PC-9 (cell line): Measurements from ENCODE around the gene SH3PXD2A. TPM values are rescaled to one million over a fixed set of nuclear protein-coding genes. Genes with fewer than 3 reads are reported as not detected.

ENCODE experiments used
- BruUV-seq: library from RNA; stranded (reverse); fragments of 400-500 nt; replicated peaks from 2 replicates; lab custom pipeline; 2021; lab: Mats Ljungman, UMichigan
- CTCF ChIA-PET: fragments of 300-600 bp; sonication (Branson Sonifier 250); formaldehyde crosslinking; loops from one replicate; lab custom pipeline; 2022; ENCODE audit warnings: antibody characterized with exemption; lab: Charles Lee
- POLR2A ChIA-PET: fragments of 300-600 bp; sonication (Branson Sonifier 250); formaldehyde crosslinking; loops from one replicate; lab custom pipeline; 2022; ENCODE audit warnings: antibody characterized with exemption; ENCODE audit not compliant: unreplicated experiment; lab: Charles Lee
- DNase-seq, 2 experiments: peaks; one replicate each; pipeline versions ENCODE4 v3.0.0 to v3.0.0-alpha.2; 2015 to 2022; ENCODE audit warnings: mixed read lengths in 1 of 2
- H2AFZ ChIP-seq: fragments of 200-600 bp; sonication (generic); 2 replicates; pipeline ENCODE4 v1.8.1; 2017; ENCODE audit warnings: antibody characterized with exemption
- H3F3A ChIP-seq: fragments of 200-600 bp; sonication (generic); 2 replicates; pipeline ENCODE4 v1.8.1; 2017; ENCODE audit warnings: antibody characterized with exemption, mild to moderate bottlenecking, low read depth; ENCODE audit not compliant: insufficient read depth
- H3K27ac ChIP-seq: fragments of 200-600 bp; sonication (generic); 2 replicates; pipeline ENCODE4 v1.6.1; 2016; ENCODE audit warnings: mixed run types
- H3K27me3 ChIP-seq: fragments of 200-600 bp; sonication (generic); 2 replicates; pipeline ENCODE4 v1.6.1; 2016; ENCODE audit warnings: low read depth, mixed run types; ENCODE audit not compliant: insufficient read depth
- H3K36me3 ChIP-seq: fragments of 200-600 bp; sonication (generic); 2 replicates; pipeline ENCODE4 v1.6.1; 2016; ENCODE audit warnings: low read depth, mixed run types
- H3K4me1 ChIP-seq: fragments of 200-600 bp; sonication (generic); replicated peaks from 2 replicates; pipeline ENCODE4 v1.6.1; 2016; ENCODE audit warnings: mixed run types; ENCODE audit not compliant: insufficient read depth
- H3K4me2 ChIP-seq: fragments of 200-600 bp; sonication (generic); 2 replicates; pipeline ENCODE4 v1.6.1; 2017; ENCODE audit warnings: mixed run types
- H3K4me3 ChIP-seq: fragments of 200-600 bp; sonication (generic); 2 replicates; pipeline ENCODE4 v1.6.1; 2016; ENCODE audit warnings: mixed run types
- H3K79me2 ChIP-seq: fragments of 200-600 bp; sonication (generic); 2 replicates; pipeline ENCODE4 v1.6.1; 2017; ENCODE audit warnings: low read depth, mixed run types
- H3K9me2 ChIP-seq: fragments of 200-600 bp; sonication (generic); 2 replicates; pipeline ENCODE4 v1.8.1; 2017; ENCODE audit warnings: mild to moderate bottlenecking; ENCODE audit not compliant: insufficient read depth
- H3K9me3 ChIP-seq: fragments of 200-600 bp; sonication (generic); 2 replicates; pipeline ENCODE4 v1.8.1; 2016; ENCODE audit warnings: low read depth; ENCODE audit not compliant: insufficient read depth
- H4K20me1 ChIP-seq: fragments of 200-600 bp; sonication (generic); 2 replicates; pipeline ENCODE4 v1.8.1; 2017; ENCODE audit not compliant: insufficient read depth
- CTCF ChIP-seq: fragments of 200-600 bp; sonication (generic); conservative IDR thresholded peaks from 2 replicates; pipeline ENCODE4 v1.6.1; 2017; ENCODE audit warnings: mixed run types, antibody characterized with exemption, mild to moderate bottlenecking, moderate library complexity
- EZH2 ChIP-seq: fragments of 200-600 bp; sonication (generic); IDR thresholded peaks from 2 replicates; pipeline ENCODE4 v1.8.0; 2017; ENCODE audit warnings: antibody characterized with exemption, low read depth
- intact Hi-C: fragments of 100-400 bp; cut with micrococcal nuclease; formaldehyde crosslinking; loops from one replicate; pipeline ENCODE4 v1.10.0; 2022; ENCODE audit not compliant: unreplicated experiment
- total RNA-seq: library from RNA; stranded (reverse); gene quantifications from 2 replicates; pipeline ENCODE4 v1.2.3, GENCODE V29; 2021

SH3PXD2A gene
- total RNA-seq, 1 experiment from 2014 or later, result 12.5 TPM

DNA sequence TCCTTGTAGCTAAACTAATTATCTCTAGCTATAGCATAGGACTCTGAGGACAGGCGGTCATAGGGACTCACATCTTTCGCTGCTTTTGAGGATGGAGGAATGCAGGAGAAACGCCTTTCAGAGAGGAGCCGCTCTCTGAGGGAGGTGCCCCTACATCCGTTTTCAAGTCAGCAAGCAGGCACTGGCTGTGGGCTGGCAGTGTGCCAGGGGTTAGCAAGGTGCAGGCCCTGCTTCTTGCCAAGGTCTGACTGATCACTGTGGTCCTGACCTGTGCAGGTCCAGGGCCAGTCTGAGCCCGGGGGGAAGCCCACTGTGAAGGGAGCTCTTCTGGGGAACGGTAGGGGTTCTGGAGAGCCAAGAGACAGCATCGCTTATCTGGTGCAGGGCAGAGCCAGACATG, 89.4 kb downstream of the SH3PXD2A start:
- DNase-seq, result peak in 1 of 2 experiments; percentile 61
- Histone ChIP-seq H4K20me1 (no peaks in the 10 kb centered on the region), H3K9me3 (no peaks in the 10 kb centered on the region), H3K9me2 (no peaks in the 10 kb centered on the region), H3K4me2 (0 out of 2 replicates have a peak overlapping the region, but pooled peaks have one; percentile 3), H3K4me1 (peaks cover 57% of the 10 kb centered on the region), H3K79me2 (no peaks in the 10 kb centered on the region), H3K27me3 (no peaks in the 10 kb centered on the region), H2AFZ (no peak overlapping the region), H3K27ac (no peak overlapping the region), H3K4me3 (no peak overlapping the region), H3K36me3 (no peaks in the 10 kb centered on the region), H3F3A (peaks cover 26% of the 10 kb centered on the region)
- intact Hi-C loops, result no loop called here
- ChIA-PET CTCF (no interaction called here), POLR2A (no interaction called here)
- no TSS peak for BruUV-seq
- no peak for TF ChIP-seq EZH2
- no peak for TF ChIP-seq CTCF

DNA sequence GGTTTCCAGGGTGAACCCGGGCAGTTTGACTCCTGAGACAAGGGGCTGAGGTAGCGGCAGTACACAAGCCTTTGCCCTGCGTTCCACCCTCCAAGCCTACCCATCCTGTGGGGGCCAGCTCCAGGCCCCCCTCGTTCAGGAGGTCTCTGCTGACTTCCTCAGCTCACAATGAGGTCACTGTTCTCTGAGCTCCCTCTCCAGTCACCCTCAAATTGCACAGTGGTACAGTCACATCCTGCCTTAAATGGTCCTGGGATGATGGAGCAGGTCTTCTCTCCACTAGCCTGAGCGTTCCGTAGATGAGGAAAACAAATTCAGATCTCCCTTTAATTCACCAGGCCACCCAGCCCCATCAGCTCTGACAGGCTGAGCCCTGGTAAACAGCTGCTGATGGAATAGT, 90.2 kb downstream of the SH3PXD2A start:
- TF ChIP-seq EZH2 (no peak), CTCF (no peak)
- H2AFZ ChIP-seq, result no peak overlapping the region
- no peaks in the 10 kb centered on the region for H3K27me3 ChIP-seq
- no peaks in the 10 kb centered on the region for H3K9me3 ChIP-seq
- no peaks in the 10 kb centered on the region for H4K20me1 ChIP-seq
- no peak overlapping the region for H3K4me3 ChIP-seq
- H3K36me3 ChIP-seq, result no peaks in the 10 kb centered on the region
- peaks cover 65% of the 10 kb centered on the region for H3K4me1 ChIP-seq
- peaks cover 32% of the 10 kb centered on the region for H3F3A ChIP-seq
- no TSS peak for BruUV-seq
- H3K4me2 ChIP-seq, result no peak overlapping the region
- H3K27ac ChIP-seq, result no peak overlapping the region
- ChIA-PET POLR2A (no interaction called here), CTCF (no interaction called here)
- intact Hi-C loops, result no loop called here
- H3K9me2 ChIP-seq, result no peaks in the 10 kb centered on the region
- no peaks in the 10 kb centered on the region for H3K79me2 ChIP-seq
- DNase-seq, result no peak

DNA sequence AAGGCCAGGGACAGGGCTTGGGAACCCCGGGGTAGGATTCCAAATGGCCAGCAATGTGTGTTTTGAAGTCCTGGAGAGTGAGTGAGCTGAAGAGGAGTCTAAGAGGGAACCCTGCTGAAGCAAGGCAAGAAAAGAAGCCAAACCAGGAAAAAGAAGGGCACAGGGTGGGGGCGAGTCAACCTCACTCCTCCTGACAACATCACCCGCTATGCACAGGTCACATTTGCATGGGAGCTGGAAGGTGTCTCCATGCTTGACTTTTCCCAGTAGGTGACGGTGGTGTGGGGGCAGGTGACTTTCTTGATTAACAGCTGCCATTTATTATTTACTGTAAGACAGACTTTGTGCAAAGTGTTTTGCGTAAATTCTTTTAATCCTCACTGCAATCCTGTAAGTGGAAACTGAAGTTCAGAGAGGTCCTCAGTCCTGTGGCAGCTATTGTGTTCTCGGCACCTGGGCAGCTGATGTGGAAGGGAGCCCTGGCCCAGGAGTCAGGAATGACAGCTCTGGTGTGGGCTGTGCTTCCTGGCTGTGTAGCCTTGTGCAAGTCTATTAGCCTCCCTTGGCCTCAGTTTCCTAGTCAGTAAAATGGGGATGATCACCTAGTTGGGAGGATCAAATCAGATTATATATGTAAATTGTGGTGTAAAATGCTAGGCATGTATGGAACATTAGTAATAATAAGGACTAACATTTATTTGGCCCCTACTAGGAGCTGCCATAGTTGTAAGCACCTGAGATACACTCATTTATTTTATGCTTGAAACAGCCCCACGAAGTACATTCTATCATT, 90.9 kb downstream of the SH3PXD2A start:
- ChIA-PET CTCF (no interaction called here), POLR2A (no interaction called here)
- H4K20me1 ChIP-seq, result no peaks in the 10 kb centered on the region
- H3K27me3 ChIP-seq, result no peaks in the 10 kb centered on the region
- H3K4me3 ChIP-seq, result no peak overlapping the region
- H3K79me2 ChIP-seq, result no peaks in the 10 kb centered on the region
- H3K4me2 ChIP-seq, result no peak overlapping the region
- intact Hi-C loops, result no loop called here
- H3K4me1 ChIP-seq, result peaks cover 72% of the 10 kb centered on the region
- no peaks in the 10 kb centered on the region for H3K9me2 ChIP-seq
- no peak overlapping the region for H2AFZ ChIP-seq
- TF ChIP-seq EZH2, result no peak
- no peak for TF ChIP-seq CTCF
- peaks cover 39% of the 10 kb centered on the region for H3F3A ChIP-seq
- BruUV-seq, result no TSS peak
- no peaks in the 10 kb centered on the region for H3K36me3 ChIP-seq
- no peak for DNase-seq
- no peak overlapping the region for H3K27ac ChIP-seq
- H3K9me3 ChIP-seq, result no peaks in the 10 kb centered on the region
